Nephron (organoid): Measurements from ENCODE around the gene DNAJB1.

Experiments used
- H3K27ac Mint-ChIP-seq, 3 experiments: 2 replicates each; pipeline ENCODE4 v1.8.0; 2020; ENCODE audit warnings: mixed read lengths in 3 of 3, mild to moderate bottlenecking in 2 of 3, moderate library complexity in 1 of 3
- H3K27me3 Mint-ChIP-seq: 2 replicates; pipeline ENCODE4 v1.8.0; 2021; ENCODE audit warnings: low read depth, mild to moderate bottlenecking, moderate library complexity, mixed read lengths
- H3K36me3 Mint-ChIP-seq: 2 replicates; pipeline ENCODE4 v1.8.0; 2020; ENCODE audit warnings: low read depth, mixed read lengths
- H3K4me1 Mint-ChIP-seq: 2 replicates; pipeline ENCODE4 v1.8.0; 2020; ENCODE audit warnings: mixed read lengths
- H3K4me3 Mint-ChIP-seq, 3 experiments: 2 replicates each; pipeline ENCODE4 v1.8.0; 2020; ENCODE audit warnings: mild to moderate bottlenecking in 3 of 3, mixed read lengths in 3 of 3, moderate library complexity in 2 of 3
- H3K9me3 Mint-ChIP-seq: 2 replicates; pipeline ENCODE4 v1.8.0; 2020; ENCODE audit warnings: mixed read lengths
- TF ChIP-seq, protein P1 (sequence below), 3 experiments: fragments of 200-600 bp; sonication (generic); IDR thresholded peaks; one replicate each; pipeline ENCODE4 v1.5.0; 2021; ENCODE audit warnings: antibody characterized with exemption in 3 of 3; ENCODE audit not compliant: unreplicated experiment in 3 of 3

DNAJB1 gene

DNA sequence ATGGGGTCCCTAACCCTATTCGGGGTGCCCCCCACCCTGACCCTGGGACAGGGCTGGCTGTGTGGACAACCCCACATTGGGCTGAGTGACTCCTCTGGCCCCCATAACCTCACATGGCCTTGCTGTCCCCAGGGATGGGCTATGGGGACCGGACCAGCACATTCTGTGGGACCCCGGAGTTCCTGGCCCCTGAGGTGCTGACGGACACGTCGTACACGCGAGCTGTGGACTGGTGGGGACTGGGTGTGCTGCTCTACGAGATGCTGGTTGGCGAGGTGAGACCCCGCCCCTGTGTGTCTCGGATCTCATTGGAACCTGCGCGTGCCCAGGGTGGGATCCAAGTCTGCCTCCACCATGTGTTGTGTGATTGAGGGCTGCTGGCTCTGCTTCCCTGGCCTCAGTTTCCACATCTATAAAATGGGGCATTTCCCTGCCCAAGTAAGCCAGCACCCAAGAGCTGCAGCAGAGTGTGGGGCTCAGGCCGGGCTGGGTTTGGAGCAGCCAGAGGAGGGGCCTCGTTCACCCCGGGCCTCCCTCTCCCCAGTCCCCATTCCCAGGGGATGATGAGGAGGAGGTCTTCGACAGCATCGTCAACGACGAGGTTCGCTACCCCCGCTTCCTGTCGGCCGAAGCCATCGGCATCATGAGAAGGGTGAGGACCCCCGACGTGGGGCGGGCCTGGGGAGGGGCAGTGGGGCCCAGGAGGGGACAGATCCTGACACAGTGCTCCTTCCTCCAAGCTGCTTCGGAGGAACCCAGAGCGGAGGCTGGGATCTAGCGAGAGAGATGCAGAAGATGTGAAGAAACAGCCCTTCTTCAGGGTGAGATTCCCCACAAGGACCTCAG is 47.9 kb downstream of the DNAJB1 start:
- no peak overlapping the region for H3K4me3 Mint-ChIP-seq
- no peaks in the 10 kb centered on the region for H3K9me3 Mint-ChIP-seq
- peaks cover 5% of the 10 kb centered on the region for H3K27me3 Mint-ChIP-seq
- H3K36me3 Mint-ChIP-seq: peaks cover 24% of the 10 kb centered on the region
- TF ChIP-seq, protein P1, sequence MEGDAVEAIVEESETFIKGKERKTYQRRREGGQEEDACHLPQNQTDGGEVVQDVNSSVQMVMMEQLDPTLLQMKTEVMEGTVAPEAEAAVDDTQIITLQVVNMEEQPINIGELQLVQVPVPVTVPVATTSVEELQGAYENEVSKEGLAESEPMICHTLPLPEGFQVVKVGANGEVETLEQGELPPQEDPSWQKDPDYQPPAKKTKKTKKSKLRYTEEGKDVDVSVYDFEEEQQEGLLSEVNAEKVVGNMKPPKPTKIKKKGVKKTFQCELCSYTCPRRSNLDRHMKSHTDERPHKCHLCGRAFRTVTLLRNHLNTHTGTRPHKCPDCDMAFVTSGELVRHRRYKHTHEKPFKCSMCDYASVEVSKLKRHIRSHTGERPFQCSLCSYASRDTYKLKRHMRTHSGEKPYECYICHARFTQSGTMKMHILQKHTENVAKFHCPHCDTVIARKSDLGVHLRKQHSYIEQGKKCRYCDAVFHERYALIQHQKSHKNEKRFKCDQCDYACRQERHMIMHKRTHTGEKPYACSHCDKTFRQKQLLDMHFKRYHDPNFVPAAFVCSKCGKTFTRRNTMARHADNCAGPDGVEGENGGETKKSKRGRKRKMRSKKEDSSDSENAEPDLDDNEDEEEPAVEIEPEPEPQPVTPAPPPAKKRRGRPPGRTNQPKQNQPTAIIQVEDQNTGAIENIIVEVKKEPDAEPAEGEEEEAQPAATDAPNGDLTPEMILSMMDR (IDR thresholded peaks at IDR 0.05; ENCODE audit: unreplicated experiment in 3 of 3): no peak
- H3K27ac Mint-ChIP-seq: no peak overlapping the region
- H3K4me1 Mint-ChIP-seq: peaks cover 5% of the 10 kb centered on the region

DNA sequence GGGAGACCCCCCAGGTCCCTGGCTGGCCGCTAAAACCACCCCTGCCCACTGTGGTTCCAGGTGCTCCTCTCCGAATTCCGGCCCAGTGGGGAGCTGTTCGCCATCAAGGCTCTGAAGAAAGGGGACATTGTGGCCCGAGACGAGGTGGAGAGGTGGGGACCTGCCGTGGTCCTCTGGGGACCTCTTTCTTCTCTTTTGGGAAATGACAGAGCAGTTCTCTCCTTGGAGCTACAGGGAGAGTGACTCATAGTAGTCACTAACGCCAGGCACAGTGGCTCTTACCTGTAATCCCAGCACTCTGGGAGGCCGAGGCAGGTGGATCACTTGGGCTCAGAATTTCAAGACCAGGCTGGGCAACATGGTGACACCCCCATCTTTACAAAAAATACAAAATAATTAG is 50.4 kb downstream of the DNAJB1 start:
- TF ChIP-seq, protein P1 (IDR thresholded peaks at IDR 0.05; ENCODE audit: unreplicated experiment in 3 of 3): no peak
- Mint-ChIP-seq H3K4me1 (no peaks in the 10 kb centered on the region), H3K4me3 (no peak overlapping the region), H3K27ac (no peak overlapping the region), H3K36me3 (peaks cover 33% of the 10 kb centered on the region), H3K9me3 (no peaks in the 10 kb centered on the region), H3K27me3 (peaks cover under 1% of the 10 kb centered on the region)

DNA sequence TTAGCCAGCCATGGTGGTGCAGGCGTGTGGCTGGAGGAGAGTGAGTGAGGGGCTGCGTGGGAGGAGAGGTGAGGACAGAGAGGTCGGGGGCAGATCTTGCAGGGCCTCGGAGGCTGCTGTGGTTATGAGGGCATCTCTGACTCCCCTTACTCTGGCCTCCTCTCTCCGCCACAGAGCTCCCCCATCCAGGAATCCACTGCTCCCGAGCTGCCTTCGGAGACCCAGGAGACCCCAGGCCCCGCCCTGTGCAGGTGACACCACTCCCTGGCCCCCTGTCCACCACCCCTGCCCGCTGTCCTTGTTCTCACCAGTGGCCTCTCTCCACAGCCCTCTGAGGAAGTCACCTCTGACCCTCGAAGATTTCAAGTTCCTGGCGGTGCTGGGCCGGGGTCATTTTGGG is 50.8 kb downstream of the DNAJB1 start:
- no peaks in the 10 kb centered on the region for H3K9me3 Mint-ChIP-seq
- H3K27ac Mint-ChIP-seq: no peak overlapping the region
- TF ChIP-seq, protein P1 (IDR thresholded peaks at IDR 0.05; ENCODE audit: unreplicated experiment in 3 of 3): no peak
- H3K4me3 Mint-ChIP-seq: no peak overlapping the region
- peaks cover 37% of the 10 kb centered on the region for H3K36me3 Mint-ChIP-seq
- H3K4me1 Mint-ChIP-seq: no peaks in the 10 kb centered on the region
- H3K27me3 Mint-ChIP-seq: no peaks in the 10 kb centered on the region
